Left lobe of liver (tissue), 2 donors: ENCODE results near the gene COL24A1. TPM values are rescaled to one million over a fixed set of nuclear protein-coding genes. Genes with fewer than 3 reads are reported as not detected.
"Not testable (repeated sequence)": the region's sequence is repeated elsewhere in the genome, so short reads cannot be mapped to it uniquely, and the experiment has no call there.

Experiments
- ATAC-seq: fragments of 200-7000 bp; cut with Tn5 transposase; one replicate; pipeline ENCODE4 v1.9.1; 2020; ENCODE audit warnings: mild to moderate bottlenecking, moderate library complexity
- DNase-seq: peaks from one replicate; pipeline ENCODE4 v3.0.0-alpha.2; 2020; ENCODE audit warnings: low spot score
- total RNA-seq: library from RNA; stranded (reverse); gene quantifications from one replicate; pipeline ENCODE4 v1.2.1, GENCODE V29; 2021
- donor health status: DM: no; HTN: no; CAD: no; lungs with moderate emphysema.
- donor health status: DM: no; HTN: yes; CAD: no.

COL24A1 gene
- total RNA-seq, 1 donor from 2014 or later = not detected

GRCh38 chr1:85824066-85824840 is 332.3 kb downstream of the COL24A1 start:
- ATAC-seq = no peak
- DNase-seq = no peak

- no peak for ATAC-seq
- no peak for DNase-seq
Observed at GRCh38 chr1:85822696-85823095, 333.9 kb downstream of the COL24A1 start.

- DNase-seq = no peak
- no peak for ATAC-seq
Observed at GRCh38 chr1:85818371-85818770, 338.2 kb downstream of the COL24A1 start.

GRCh38 chr1:85816606-85817005 is 340.0 kb downstream of the COL24A1 start:
- DNase-seq (no peak), ATAC-seq (no peak)

- ATAC-seq = peak; percentile 75
- peak; percentile 57 for DNase-seq
Observed at GRCh38 chr1:85815906-85816305, 340.7 kb downstream of the COL24A1 start.

GRCh38 chr1:85806236-85806965 is 350.2 kb downstream of the COL24A1 start:
- ATAC-seq (no peak), DNase-seq (no peak)

GRCh38 chr1:85801520-85801919 is 355.1 kb downstream of the COL24A1 start:
- DNase-seq = no peak
- no peak for ATAC-seq

- ATAC-seq = no peak
- no peak for DNase-seq
Observed at GRCh38 chr1:85799737-85800136, 356.8 kb downstream of the COL24A1 start.

GRCh38 chr1:85798419-85798818 is 358.2 kb downstream of the COL24A1 start:
- ATAC-seq (no peak), DNase-seq (no peak)

- not testable (repeated sequence) for ATAC-seq, DNase-seq
Observed at GRCh38 chr1:85777021-85777420, 379.6 kb downstream of the COL24A1 start.

GRCh38 chr1:85762804-85763203 is 393.8 kb downstream of the COL24A1 start:
- DNase-seq = no peak
- no peak for ATAC-seq

- ATAC-seq = no peak
Observed at GRCh38 chr1:85756864-85757263, 399.7 kb downstream of the COL24A1 start.

GRCh38 chr1:85748120-85748519 is 408.5 kb downstream of the COL24A1 start:
- ATAC-seq (no peak), DNase-seq (no peak)

More at GRCh38 chr1:85756864-85757263, 399.7 kb downstream of the COL24A1 start:
- no peak for DNase-seq

- DNase-seq = no peak
Observed at GRCh38 chr1:85746777-85747176, 409.8 kb downstream of the COL24A1 start.

GRCh38 chr1:85743814-85744213 is 412.8 kb downstream of the COL24A1 start:
- no peak for ATAC-seq
- no peak for DNase-seq

More at GRCh38 chr1:85746777-85747176, 409.8 kb downstream of the COL24A1 start:
- ATAC-seq = no peak

- ATAC-seq = no peak
- DNase-seq = no peak
Observed at GRCh38 chr1:85734931-85735330, 421.6 kb downstream of the COL24A1 start.

- ATAC-seq (no peak), DNase-seq (no peak)
Observed at GRCh38 chr1:85718678-85719340, 437.8 kb downstream of the COL24A1 start.

- not testable (repeated sequence) for ATAC-seq, DNase-seq
Observed at GRCh38 chr1:85714418-85715114, 442.0 kb downstream of the COL24A1 start.

- ATAC-seq = no peak
- no peak for DNase-seq
Observed at GRCh38 chr1:85708829-85709227, 447.7 kb downstream of the COL24A1 start.

- DNase-seq (peak; percentile 91), ATAC-seq (peak; percentile 99)
Observed at GRCh38 chr1:85707990-85708828, 448.4 kb downstream of the COL24A1 start, which contains the start of gene ZNHIT6. TSS of gene ZNHIT6 (minus strand) at chr1:85708433. CDS start at chr1:85708284, 149 bp downstream.
